Measurements from ENCODE around the gene GLRX5.

DNA sequence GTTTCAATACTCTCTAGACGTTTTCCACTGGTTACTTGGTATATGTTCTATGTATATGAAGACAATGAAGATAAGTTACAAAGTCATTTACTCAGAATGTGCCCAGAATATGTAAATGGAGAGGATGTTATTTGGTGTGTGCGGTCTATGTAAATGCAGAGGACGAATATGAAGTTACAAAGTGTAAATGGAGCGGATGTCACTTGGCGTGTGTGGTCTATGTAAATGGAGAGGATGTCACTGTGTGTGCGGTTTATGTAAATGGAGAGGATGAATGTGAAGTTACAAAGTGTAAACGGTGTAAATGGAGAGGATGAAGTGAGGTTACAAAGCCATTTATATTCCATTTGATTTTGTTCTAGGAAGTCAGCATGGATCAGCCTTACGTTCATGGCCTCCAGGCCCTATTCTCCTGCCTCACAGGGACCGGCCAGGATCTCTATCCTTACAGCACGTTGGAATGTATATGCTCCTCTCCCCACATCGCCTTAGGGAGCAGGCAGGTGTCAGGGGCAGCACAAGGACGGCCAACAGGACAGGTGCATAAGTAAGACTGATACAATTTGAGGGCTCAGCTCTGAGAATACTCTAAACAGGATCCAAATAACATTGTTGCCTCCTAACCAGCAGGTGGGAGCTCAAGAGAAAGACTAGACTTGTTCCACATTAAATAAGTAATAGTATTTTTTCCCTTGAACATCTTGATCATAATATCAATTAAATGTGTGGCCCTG, 42.4 kb downstream of the GLRX5 start:
- TF ChIP-seq, protein P1, sequence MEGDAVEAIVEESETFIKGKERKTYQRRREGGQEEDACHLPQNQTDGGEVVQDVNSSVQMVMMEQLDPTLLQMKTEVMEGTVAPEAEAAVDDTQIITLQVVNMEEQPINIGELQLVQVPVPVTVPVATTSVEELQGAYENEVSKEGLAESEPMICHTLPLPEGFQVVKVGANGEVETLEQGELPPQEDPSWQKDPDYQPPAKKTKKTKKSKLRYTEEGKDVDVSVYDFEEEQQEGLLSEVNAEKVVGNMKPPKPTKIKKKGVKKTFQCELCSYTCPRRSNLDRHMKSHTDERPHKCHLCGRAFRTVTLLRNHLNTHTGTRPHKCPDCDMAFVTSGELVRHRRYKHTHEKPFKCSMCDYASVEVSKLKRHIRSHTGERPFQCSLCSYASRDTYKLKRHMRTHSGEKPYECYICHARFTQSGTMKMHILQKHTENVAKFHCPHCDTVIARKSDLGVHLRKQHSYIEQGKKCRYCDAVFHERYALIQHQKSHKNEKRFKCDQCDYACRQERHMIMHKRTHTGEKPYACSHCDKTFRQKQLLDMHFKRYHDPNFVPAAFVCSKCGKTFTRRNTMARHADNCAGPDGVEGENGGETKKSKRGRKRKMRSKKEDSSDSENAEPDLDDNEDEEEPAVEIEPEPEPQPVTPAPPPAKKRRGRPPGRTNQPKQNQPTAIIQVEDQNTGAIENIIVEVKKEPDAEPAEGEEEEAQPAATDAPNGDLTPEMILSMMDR (IDR thresholded peaks at IDR 0.05 in 2 of 3, conservative IDR thresholded peaks at IDR 0.05 in 1 of 3; ENCODE audit: borderline replicate concordance in 1 of 3, insufficient read depth in 1 of 3, low read depth in 2 of 3, low read length in 2 of 3): no peak
- TF ChIP-seq POLR2AphosphoS5 (IDR thresholded peaks at IDR 0.05; ENCODE audit: low read depth, low read length) (no peak), JUND (IDR thresholded peaks at IDR 0.05) (no peak), FOSL1 (IDR thresholded peaks at IDR 0.05; ENCODE audit: low read depth) (no peak), EZH2 (IDR thresholded peaks at IDR 0.05) (no peak), POLR2A (IDR thresholded peaks at IDR 0.05; ENCODE audit: borderline replicate concordance, extremely low read depth, insufficient read depth, insufficient read length) (no peak)
